Peyer's patch (tissue), 4 donors: ENCODE data around the gene WDR46.

Experiments
- CTCF ChIP-seq, 6 experiments: fragments of 450-650 bp in 4 of 6; fragments of 200-600 bp in 2 of 6; sonication (generic) in 1 of 6; IDR thresholded peaks; one replicate each; pipeline ENCODE4 v1.5.1; 2017 to 2019; ENCODE audit warnings: antibody characterized with exemption in 6 of 6, mild to moderate bottlenecking in 3 of 6, moderate library complexity in 1 of 6
- POLR2A ChIP-seq, 2 donors: fragments of 450-650 bp; IDR thresholded peaks; one replicate each; pipeline ENCODE4 v1.5.1; 2017; ENCODE audit warnings: antibody characterized with exemption in 2 of 2, mild to moderate bottlenecking in 2 of 2, moderate library complexity in 2 of 2

DNA sequence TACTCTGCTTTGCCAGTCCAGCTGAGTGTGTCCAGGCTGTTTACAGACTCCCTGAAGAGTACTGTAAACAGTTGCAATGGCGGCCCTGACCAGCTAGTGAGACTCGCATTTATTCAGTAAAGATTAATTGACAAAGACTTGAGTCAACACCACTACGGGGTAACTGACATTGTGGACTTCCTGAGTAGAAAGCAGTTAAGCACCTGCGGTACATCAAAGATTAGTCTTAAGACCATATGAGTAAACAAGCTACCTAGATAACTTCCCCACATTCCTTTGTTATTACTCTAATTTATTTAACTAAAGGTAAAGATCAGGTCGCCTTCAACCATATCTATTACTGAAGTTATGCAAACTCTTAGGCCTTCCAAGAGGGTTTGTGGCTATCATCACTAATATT lies 30.0 kb downstream of the WDR46 start:
- TF ChIP-seq CTCF (IDR thresholded peaks at IDR 0.05) (no peak), POLR2A (IDR thresholded peaks at IDR 0.05) (no peak)
